NT2/D1 (cell line): ENCODE data around the gene PMIS2.

Experiments
- DNase-seq: peaks from one replicate; pipeline ENCODE4 v3.0.0-alpha.2; 2011; ENCODE audit warnings: low read depth, low spot score
- H3K27me3 ChIP-seq: 2 replicates; pipeline ENCODE4 v1.6.0; 2011; ENCODE audit warnings: mild to moderate bottlenecking; ENCODE audit not compliant: insufficient read length, insufficient read depth
- H3K36me3 ChIP-seq: 2 replicates; pipeline ENCODE4 v1.6.1; 2011; ENCODE audit warnings: mild to moderate bottlenecking, low read length, mixed read lengths; ENCODE audit not compliant: insufficient read depth, insufficient read length
- H3K4me1 ChIP-seq: 2 replicates; pipeline ENCODE4 v1.5.1; 2011; ENCODE audit not compliant: insufficient read depth, insufficient read length
- H3K4me3 ChIP-seq: 2 replicates; pipeline ENCODE4 v1.5.1; 2011; ENCODE audit warnings: low read depth; ENCODE audit not compliant: insufficient read length
- H3K9ac ChIP-seq: 2 replicates; pipeline ENCODE4 v1.6.0; 2011; ENCODE audit warnings: low read depth; ENCODE audit not compliant: insufficient read length
- H3K9me3 ChIP-seq: 2 replicates; pipeline ENCODE4 v1.5.1; 2011; ENCODE audit warnings: mild to moderate bottlenecking, low read length; ENCODE audit not compliant: insufficient read depth
- SUZ12 ChIP-seq: IDR thresholded peaks from 2 replicates; pipeline ENCODE4 v1.6.1; 2011; ENCODE audit not compliant: insufficient read length, insufficient read depth; ENCODE audit errors: extremely low read depth
- YY1 ChIP-seq: IDR thresholded peaks from 2 replicates; pipeline ENCODE4 v1.6.1; 2011; ENCODE audit not compliant: insufficient read length, insufficient read depth
- ZNF274 ChIP-seq: IDR thresholded peaks from 2 replicates; pipeline ENCODE4 v1.6.1; 2011; ENCODE audit warnings: mild to moderate bottlenecking, low read depth, low read length

PMIS2 gene

GRCh38 chr19:35622750-35623149 lies 36.8 kb downstream of the PMIS2 start:
- Histone ChIP-seq H3K36me3 (peaks cover 42% of the 10 kb centered on the region), H3K9ac (no peak overlapping the region), H3K4me1 (no peaks in the 10 kb centered on the region), H3K4me3 (no peak overlapping the region), H3K9me3 (no peaks in the 10 kb centered on the region), H3K27me3 (no peaks in the 10 kb centered on the region)
- no peak for DNase-seq
- no peak for TF ChIP-seq SUZ12
- no peak for TF ChIP-seq YY1
- no peak for TF ChIP-seq ZNF274

- TF ChIP-seq YY1 = no peak
- TF ChIP-seq ZNF274 = no peak
- TF ChIP-seq SUZ12 = no peak
- no peaks in the 10 kb centered on the region for H3K4me1 ChIP-seq
- no peak overlapping the region for H3K4me3 ChIP-seq
- DNase-seq = no peak
- no peak overlapping the region for H3K9ac ChIP-seq
- H3K27me3 ChIP-seq = no peaks in the 10 kb centered on the region
- peaks cover 36% of the 10 kb centered on the region for H3K36me3 ChIP-seq
- no peaks in the 10 kb centered on the region for H3K9me3 ChIP-seq
These were observed 37.5 kb downstream of the PMIS2 start for GRCh38 chr19:35623327-35624010.

GRCh38 chr19:35628264-35628564 lies 42.2 kb downstream of the PMIS2 start:
- Histone ChIP-seq H3K9ac (peak overlapping the region; percentile 66), H3K36me3 (peaks cover 29% of the 10 kb centered on the region), H3K9me3 (no peaks in the 10 kb centered on the region), H3K4me1 (peaks cover 2% of the 10 kb centered on the region), H3K4me3 (peak overlapping the region; percentile 84), H3K27me3 (no peaks in the 10 kb centered on the region)
- no peak for DNase-seq
- TF ChIP-seq SUZ12 = no peak
- no peak for TF ChIP-seq ZNF274
- no peak for TF ChIP-seq YY1

- H3K27me3 ChIP-seq = no peaks in the 10 kb centered on the region
- no peak for TF ChIP-seq ZNF274
- no peak for TF ChIP-seq YY1
- TF ChIP-seq SUZ12 = no peak
- H3K4me3 ChIP-seq = peak within 1 kb of the TSS; percentile 84
- H3K9ac ChIP-seq = peak within 1 kb of the TSS; percentile 85
- H3K9me3 ChIP-seq = no peaks in the 10 kb centered on the region
- peaks cover 2% of the 10 kb centered on the region for H3K4me1 ChIP-seq
- H3K36me3 ChIP-seq = peaks cover 34% of the 10 kb centered on the region
- peak; percentile 95 for DNase-seq
These were observed 42.8 kb downstream of the PMIS2 start, which contains the start of gene RBM42 for GRCh38 chr19:35628565-35629331. Gene RBM42 (plus strand): TSS chr19:35629036. CDS start chr19:35629154, 118 bp downstream.

- peaks cover 39% of the 10 kb centered on the region for H3K36me3 ChIP-seq
- H3K4me3 ChIP-seq = peak overlapping the region; percentile 84
- DNase-seq = no peak
- H3K4me1 ChIP-seq = peaks cover 2% of the 10 kb centered on the region
- H3K9ac ChIP-seq = peak overlapping the region; percentile 85
- no peaks in the 10 kb centered on the region for H3K27me3 ChIP-seq
- no peak for TF ChIP-seq SUZ12
- no peak for TF ChIP-seq ZNF274
- TF ChIP-seq YY1 = no peak
- H3K9me3 ChIP-seq = no peaks in the 10 kb centered on the region
These were observed 43.3 kb downstream of the PMIS2 start for GRCh38 chr19:35629332-35629633.

GRCh38 chr19:35633727-35634440 lies 47.9 kb downstream of the PMIS2 start:
- Histone ChIP-seq H3K9ac (no peak overlapping the region), H3K36me3 (peaks cover 72% of the 10 kb centered on the region), H3K4me1 (peaks cover 5% of the 10 kb centered on the region), H3K9me3 (no peaks in the 10 kb centered on the region), H3K27me3 (no peaks in the 10 kb centered on the region), H3K4me3 (no peak overlapping the region)
- DNase-seq = no peak
- TF ChIP-seq YY1 (no peak), ZNF274 (no peak), SUZ12 (no peak)

GRCh38 chr19:35636651-35637050 lies 50.7 kb downstream of the PMIS2 start:
- Histone ChIP-seq H3K9me3 (no peaks in the 10 kb centered on the region), H3K4me1 (peaks cover 4% of the 10 kb centered on the region), H3K4me3 (no peak overlapping the region), H3K9ac (no peak overlapping the region), H3K27me3 (no peaks in the 10 kb centered on the region), H3K36me3 (peaks cover 58% of the 10 kb centered on the region)
- DNase-seq = no peak
- TF ChIP-seq SUZ12 (no peak), YY1 (no peak), ZNF274 (no peak)
